HL-60 (cell line): ENCODE measurements around the gene ADM.

Experiments used
- DNase-seq, 2 experiments: peaks; one replicate each; pipeline ENCODE4 v3.0.0-alpha.2; 2010 to 2020; ENCODE audit warnings: low read depth in 1 of 2, low spot score in 1 of 2
- H3K27ac ChIP-seq: fragments of 250-450 bp; sonication (Bioruptor Pico); replicated peaks from 2 replicates; pipeline ENCODE4 v1.5.1; 2020; ENCODE audit warnings: mild to moderate bottlenecking, moderate library complexity
- H3K27me3 ChIP-seq: fragments of 250-450 bp; sonication (Bioruptor Pico); 2 replicates; pipeline ENCODE4 v1.5.1; 2021; ENCODE audit warnings: mild to moderate bottlenecking, moderate library complexity; ENCODE audit not compliant: insufficient read depth, poor library complexity, severe bottlenecking
- H3K4me3 ChIP-seq: replicated peaks from 2 replicates; pipeline ENCODE4 v1.5.1; 2011; ENCODE audit warnings: mild to moderate bottlenecking, control low read depth, low read length; ENCODE audit not compliant: insufficient read depth
- CTCF ChIP-seq: IDR thresholded peaks from one replicate; pipeline ENCODE4 v1.5.1; 2011; ENCODE audit warnings: low read length, control low read depth, inconsistent platforms; ENCODE audit not compliant: insufficient read depth
- GABPA ChIP-seq: IDR thresholded peaks from 2 replicates; pipeline ENCODE4 v1.6.1; 2012; ENCODE audit warnings: low read depth
- POLR2AphosphoS5 ChIP-seq: IDR thresholded peaks from 2 replicates; pipeline ENCODE4 v1.6.1; 2012; ENCODE audit warnings: low read depth
- REST ChIP-seq: IDR thresholded peaks from 2 replicates; pipeline ENCODE4 v1.6.1; 2012; ENCODE audit warnings: low read depth; ENCODE audit not compliant: insufficient replicate concordance
- SPI1 ChIP-seq: IDR thresholded peaks from 2 replicates; pipeline ENCODE4 v1.6.1; 2012; ENCODE audit warnings: low read depth, mild to moderate bottlenecking, borderline replicate concordance

Gene ADM

GRCh38 chr11:10349806-10350205 lies 44.9 kb downstream of the ADM start:
- DNase-seq: no peak
- H3K27ac ChIP-seq: no peak overlapping the region
- H3K4me3 ChIP-seq: no peak overlapping the region
- H3K27me3 ChIP-seq: no peaks in the 10 kb centered on the region
- TF ChIP-seq POLR2AphosphoS5 (no peak), GABPA (no peak), SPI1 (no peak), CTCF (no peak), REST (no peak)

GRCh38 chr11:10350334-10350733 lies 45.5 kb downstream of the ADM start:
- Histone ChIP-seq H3K27ac (no peak overlapping the region), H3K4me3 (no peak overlapping the region), H3K27me3 (no peaks in the 10 kb centered on the region)
- no peak for DNase-seq
- TF ChIP-seq POLR2AphosphoS5: no peak
- TF ChIP-seq REST: no peak
- TF ChIP-seq CTCF: no peak
- TF ChIP-seq SPI1: no peak
- no peak for TF ChIP-seq GABPA

- Histone ChIP-seq H3K27me3 (no peaks in the 10 kb centered on the region), H3K4me3 (no peak overlapping the region), H3K27ac (no peak overlapping the region)
- DNase-seq: no peak
- TF ChIP-seq POLR2AphosphoS5 (no peak), REST (no peak), GABPA (no peak), CTCF (no peak), SPI1 (no peak)
These were observed 46.5 kb downstream of the ADM start for GRCh38 chr11:10351435-10351764.
